ENCODE results near the gene DCK. TPM values are rescaled to one million over a fixed set of nuclear protein-coding genes. Genes with fewer than 3 reads are reported as not detected.
"Not testable (repeated sequence)": the region's sequence is repeated elsewhere in the genome, so short reads cannot be mapped to it uniquely, and the experiment has no call there.

DCK gene
- total and polyA plus RNA-seq, 2 experiments from 2014 or later: 16.9 to 25.1 TPM

- Mint-ChIP-seq H3K4me1 (no peaks in the 10 kb centered on the region; the same call in 2 of the 3 replicates), H3K9me3 (peaks cover 8% of the 10 kb centered on the region; the same call in 2 of the 3 replicates), H3K27me3 (ENCODE audit: insufficient read depth, low read depth, poor library complexity) (peaks cover 2% of the 10 kb centered on the region), H3K27ac (no peak overlapping the region), H3K4me3 (no peak overlapping the region), H3K36me3 (ENCODE audit: low read depth) (no peaks in the 10 kb centered on the region; the same call in 2 of the 3 replicates)
- no peak overlapping the region for H3K4me2 ChIP-seq
- H3K79me2 ChIP-seq (replicated peaks; ENCODE audit: insufficient read depth): no peaks in the 10 kb centered on the region
- no peaks in the 10 kb centered on the region for H4K20me1 ChIP-seq (replicated peaks; ENCODE audit: insufficient read depth)
- no peaks in the 10 kb centered on the region for H3K4me1 ChIP-seq (ENCODE audit: insufficient read depth)
- H2AFZ ChIP-seq: no peak overlapping the region
- H3F3A ChIP-seq (replicated peaks; ENCODE audit: low read depth): no peaks in the 10 kb centered on the region
- TF ChIP-seq EZH2phosphoT487 (IDR thresholded peaks at IDR 0.05; ENCODE audit: unreplicated experiment) (no peak), JUNB (IDR thresholded peaks at IDR 0.05; ENCODE audit: unreplicated experiment) (no peak), EZH2 (IDR thresholded peaks at IDR 0.05; ENCODE audit: low read depth, unreplicated experiment) (no peak)
- TF ChIP-seq, protein P1, sequence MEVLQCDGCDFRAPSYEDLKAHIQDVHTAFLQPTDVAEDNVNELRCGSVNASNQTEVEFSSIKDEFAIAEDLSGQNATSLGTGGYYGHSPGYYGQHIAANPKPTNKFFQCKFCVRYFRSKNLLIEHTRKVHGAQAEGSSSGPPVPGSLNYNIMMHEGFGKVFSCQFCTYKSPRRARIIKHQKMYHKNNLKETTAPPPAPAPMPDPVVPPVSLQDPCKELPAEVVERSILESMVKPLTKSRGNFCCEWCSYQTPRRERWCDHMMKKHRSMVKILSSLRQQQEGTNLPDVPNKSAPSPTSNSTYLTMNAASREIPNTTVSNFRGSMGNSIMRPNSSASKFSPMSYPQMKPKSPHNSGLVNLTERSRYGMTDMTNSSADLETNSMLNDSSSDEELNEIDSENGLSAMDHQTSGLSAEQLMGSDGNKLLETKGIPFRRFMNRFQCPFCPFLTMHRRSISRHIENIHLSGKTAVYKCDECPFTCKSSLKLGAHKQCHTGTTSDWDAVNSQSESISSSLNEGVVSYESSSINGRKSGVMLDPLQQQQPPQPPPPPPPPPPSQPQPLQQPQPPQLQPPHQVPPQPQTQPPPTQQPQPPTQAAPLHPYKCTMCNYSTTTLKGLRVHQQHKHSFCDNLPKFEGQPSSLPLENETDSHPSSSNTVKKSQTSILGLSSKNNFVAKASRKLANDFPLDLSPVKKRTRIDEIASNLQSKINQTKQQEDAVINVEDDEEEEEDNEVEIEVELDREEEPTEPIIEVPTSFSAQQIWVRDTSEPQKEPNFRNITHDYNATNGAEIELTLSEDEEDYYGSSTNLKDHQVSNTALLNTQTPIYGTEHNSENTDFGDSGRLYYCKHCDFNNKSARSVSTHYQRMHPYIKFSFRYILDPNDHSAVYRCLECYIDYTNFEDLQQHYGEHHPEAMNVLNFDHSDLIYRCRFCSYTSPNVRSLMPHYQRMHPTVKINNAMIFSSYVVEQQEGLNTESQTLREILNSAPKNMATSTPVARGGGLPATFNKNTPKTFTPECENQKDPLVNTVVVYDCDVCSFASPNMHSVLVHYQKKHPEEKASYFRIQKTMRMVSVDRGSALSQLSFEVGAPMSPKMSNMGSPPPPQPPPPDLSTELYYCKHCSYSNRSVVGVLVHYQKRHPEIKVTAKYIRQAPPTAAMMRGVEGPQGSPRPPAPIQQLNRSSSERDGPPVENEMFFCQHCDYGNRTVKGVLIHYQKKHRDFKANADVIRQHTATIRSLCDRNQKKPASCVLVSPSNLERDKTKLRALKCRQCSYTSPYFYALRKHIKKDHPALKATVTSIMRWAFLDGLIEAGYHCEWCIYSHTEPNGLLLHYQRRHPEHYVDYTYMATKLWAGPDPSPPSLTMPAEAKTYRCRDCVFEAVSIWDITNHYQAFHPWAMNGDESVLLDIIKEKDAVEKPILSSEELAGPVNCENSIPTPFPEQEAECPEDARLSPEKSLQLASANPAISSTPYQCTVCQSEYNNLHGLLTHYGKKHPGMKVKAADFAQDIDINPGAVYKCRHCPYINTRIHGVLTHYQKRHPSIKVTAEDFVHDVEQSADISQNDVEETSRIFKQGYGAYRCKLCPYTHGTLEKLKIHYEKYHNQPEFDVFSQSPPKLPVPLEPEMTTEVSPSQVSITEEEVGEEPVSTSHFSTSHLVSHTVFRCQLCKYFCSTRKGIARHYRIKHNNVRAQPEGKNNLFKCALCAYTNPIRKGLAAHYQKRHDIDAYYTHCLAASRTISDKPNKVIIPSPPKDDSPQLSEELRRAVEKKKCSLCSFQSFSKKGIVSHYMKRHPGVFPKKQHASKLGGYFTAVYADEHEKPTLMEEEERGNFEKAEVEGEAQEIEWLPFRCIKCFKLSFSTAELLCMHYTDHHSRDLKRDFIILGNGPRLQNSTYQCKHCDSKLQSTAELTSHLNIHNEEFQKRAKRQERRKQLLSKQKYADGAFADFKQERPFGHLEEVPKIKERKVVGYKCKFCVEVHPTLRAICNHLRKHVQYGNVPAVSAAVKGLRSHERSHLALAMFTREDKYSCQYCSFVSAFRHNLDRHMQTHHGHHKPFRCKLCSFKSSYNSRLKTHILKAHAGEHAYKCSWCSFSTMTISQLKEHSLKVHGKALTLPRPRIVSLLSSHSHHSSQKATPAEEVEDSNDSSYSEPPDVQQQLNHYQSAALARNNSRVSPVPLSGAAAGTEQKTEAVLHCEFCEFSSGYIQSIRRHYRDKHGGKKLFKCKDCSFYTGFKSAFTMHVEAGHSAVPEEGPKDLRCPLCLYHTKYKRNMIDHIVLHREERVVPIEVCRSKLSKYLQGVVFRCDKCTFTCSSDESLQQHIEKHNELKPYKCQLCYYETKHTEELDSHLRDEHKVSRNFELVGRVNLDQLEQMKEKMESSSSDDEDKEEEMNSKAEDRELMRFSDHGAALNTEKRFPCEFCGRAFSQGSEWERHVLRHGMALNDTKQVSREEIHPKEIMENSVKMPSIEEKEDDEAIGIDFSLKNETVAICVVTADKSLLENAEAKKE (CRISPR knock-in tag; IDR thresholded peaks at IDR 0.05): no peak
- H3K36me3 ChIP-seq (ENCODE audit: insufficient read depth): no peaks in the 10 kb centered on the region
- no peaks in the 10 kb centered on the region for H3K27me3 ChIP-seq (ENCODE audit: insufficient read depth)
- no peak overlapping the region for H3K27ac ChIP-seq (ENCODE audit: low read depth)
- ATAC-seq (no peak), DNase-seq (ENCODE audit: low spot score) (no peak)
- no peak overlapping the region for H3K4me3 ChIP-seq
- H3K9me2 ChIP-seq (ENCODE audit: insufficient read depth): no peaks in the 10 kb centered on the region
Measured at GRCh38 chr4:71052716-71053115, 59.3 kb downstream of the DCK start.

DNA sequence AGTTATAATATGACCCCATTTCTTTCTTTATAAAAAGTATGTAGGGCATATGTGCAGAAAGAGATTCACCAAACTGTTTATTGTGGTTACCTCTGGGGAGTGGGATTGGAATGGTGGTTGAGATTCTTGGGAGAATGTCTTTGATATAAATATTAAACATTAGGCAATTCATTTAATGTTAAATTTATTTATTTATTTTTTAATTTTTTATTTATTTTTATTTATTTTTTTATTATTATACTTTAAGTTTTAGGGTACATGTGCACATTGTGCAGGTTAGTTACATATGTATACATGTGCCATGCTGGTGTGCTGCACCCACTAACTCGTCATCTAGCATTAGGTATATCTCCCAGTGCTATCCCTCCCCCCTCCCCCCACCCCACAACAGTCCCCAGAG is 60.2 kb downstream of the DCK start:
- H3K4me1 ChIP-seq (ENCODE audit: insufficient read depth); DNase-seq (ENCODE audit: low spot score); H3K27me3 ChIP-seq (ENCODE audit: insufficient read depth); H3K27ac ChIP-seq (ENCODE audit: low read depth); H3K9me3 Mint-ChIP-seq; H3K4me3 ChIP-seq; H3K36me3 Mint-ChIP-seq (ENCODE audit: low read depth); H3K36me3 ChIP-seq (ENCODE audit: insufficient read depth); H3F3A ChIP-seq (replicated peaks; ENCODE audit: low read depth); H2AFZ ChIP-seq; H4K20me1 ChIP-seq (replicated peaks; ENCODE audit: insufficient read depth); H3K27ac Mint-ChIP-seq; H3K4me1 Mint-ChIP-seq; H3K27me3 Mint-ChIP-seq (ENCODE audit: insufficient read depth, low read depth, poor library complexity); ATAC-seq; H3K4me3 Mint-ChIP-seq; H3K9me2 ChIP-seq (ENCODE audit: insufficient read depth); H3K79me2 ChIP-seq (replicated peaks; ENCODE audit: insufficient read depth); H3K4me2 ChIP-seq: not testable (repeated sequence)

- Histone ChIP-seq H3K4me3 (peak overlapping the region; percentile 43), H3K27ac (ENCODE audit: low read depth) (0 out of 2 replicates have a peak overlapping the region, but pooled peaks have one; percentile 29)
- not testable (repeated sequence) for H3K36me3 Mint-ChIP-seq (ENCODE audit: low read depth); H3K4me2 ChIP-seq; H4K20me1 ChIP-seq (replicated peaks; ENCODE audit: insufficient read depth); H3K27me3 Mint-ChIP-seq (ENCODE audit: insufficient read depth, low read depth, poor library complexity); H3K36me3 ChIP-seq (ENCODE audit: insufficient read depth); H3F3A ChIP-seq (replicated peaks; ENCODE audit: low read depth); H3K9me2 ChIP-seq (ENCODE audit: insufficient read depth); H2AFZ ChIP-seq; H3K27ac Mint-ChIP-seq; H3K79me2 ChIP-seq (replicated peaks; ENCODE audit: insufficient read depth); H3K27me3 ChIP-seq (ENCODE audit: insufficient read depth); ATAC-seq; H3K9me3 Mint-ChIP-seq; H3K4me1 ChIP-seq (ENCODE audit: insufficient read depth); H3K4me1 Mint-ChIP-seq
- peak; percentile 47 for DNase-seq (ENCODE audit: low spot score)
- H3K4me3 Mint-ChIP-seq: peak overlapping the region; percentile 42; the same call in 1 of the 3 replicates
Measured at GRCh38 chr4:71059573-71059972, 66.1 kb downstream of the DCK start.
